Activated CD4-positive, alpha-beta T cell treated with anti-CD3 and anti-CD28 coated beads, Interleukin-10, Interleukin-2, amounts not matched to agents 100 ng/mL and 50 ng/mL, durations not matched to agents 16 hours and 8 hours (primary cell): Measurements from ENCODE around the gene PSMB7.
"Not testable (repeated sequence)": the region's sequence is repeated elsewhere in the genome, so short reads cannot be mapped to it uniquely, and the experiment has no call there.

Experiments
- DNase-seq: peaks from one replicate; pipeline ENCODE4 v3.0.0-alpha.2; 2020

PSMB7 gene

DNA sequence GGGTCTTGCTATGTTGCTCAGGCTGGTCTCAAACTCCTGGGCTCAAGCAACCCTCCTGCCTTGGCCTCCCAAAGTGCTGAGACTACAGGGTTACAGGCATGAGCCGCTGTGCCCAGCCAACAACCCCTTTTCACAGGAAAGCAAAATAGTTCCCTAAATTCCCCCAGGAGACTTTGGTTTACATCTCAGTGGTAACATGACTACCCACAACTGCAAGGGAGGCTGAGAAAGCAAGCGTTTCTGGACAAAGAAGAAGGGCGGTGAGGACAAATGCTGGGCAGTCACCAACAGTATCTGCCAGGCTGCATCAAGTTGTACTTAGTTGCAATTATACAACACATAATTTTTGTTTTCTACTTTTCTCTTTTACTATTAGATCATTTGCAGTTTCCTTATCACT lies 27.6 kb upstream of the PSMB7 start:
- DNase-seq, result no peak

- DNase-seq, result no peak
These were observed 27.1 kb upstream of the PSMB7 start for GRCh38 chr9:124442379-124442778.

GRCh38 chr9:124441291-124441690 lies 26.0 kb upstream of the PSMB7 start:
- DNase-seq, result no peak

DNA sequence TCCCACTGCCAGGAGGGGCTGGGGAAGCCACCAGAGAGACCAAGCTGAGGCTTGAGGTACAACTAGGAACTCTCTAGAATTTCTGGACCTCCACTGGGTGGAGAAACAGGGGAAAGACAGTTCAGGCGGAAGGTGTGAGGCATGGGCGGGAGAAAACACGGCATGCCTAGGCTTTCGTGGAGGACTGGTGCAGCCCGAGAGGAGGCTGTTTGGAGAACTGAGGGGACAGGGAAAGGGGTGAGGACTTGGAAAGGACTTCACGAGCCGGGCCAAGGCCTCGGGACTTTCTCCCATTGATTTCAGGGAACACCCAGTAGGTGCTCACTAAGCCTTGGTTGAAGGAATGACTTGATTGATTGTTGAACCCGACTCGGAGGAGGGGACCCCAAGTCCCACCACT lies 25.5 kb upstream of the PSMB7 start:
- no peak for DNase-seq

DNA sequence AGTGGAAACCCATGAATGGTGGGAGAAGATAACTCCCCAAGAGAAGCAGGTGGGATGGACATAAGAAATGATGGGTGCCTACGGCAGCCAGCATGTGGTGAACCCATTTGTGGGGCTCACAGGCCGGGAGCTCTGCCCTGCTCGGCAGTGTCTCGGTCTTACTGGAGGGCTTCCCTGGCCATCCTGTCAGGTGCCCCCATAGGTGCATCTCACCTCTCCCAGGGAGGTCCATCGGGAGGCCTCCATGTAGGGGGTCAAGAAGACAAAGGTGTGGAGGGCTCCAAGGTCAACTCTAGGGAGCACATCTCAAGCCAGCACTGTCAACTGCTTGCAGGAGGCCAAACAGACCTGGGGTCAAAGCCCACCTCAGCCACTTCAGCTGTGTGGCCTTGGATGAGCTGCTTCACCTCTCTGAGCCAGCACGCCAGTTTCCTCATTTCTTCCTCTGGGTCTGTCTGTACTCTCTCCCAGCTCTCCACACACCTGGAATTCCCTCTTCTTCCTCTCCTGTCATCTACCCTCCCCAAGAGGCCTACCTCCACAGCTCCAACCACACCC lies 24.5 kb upstream of the PSMB7 start:
- DNase-seq, result no peak

DNA sequence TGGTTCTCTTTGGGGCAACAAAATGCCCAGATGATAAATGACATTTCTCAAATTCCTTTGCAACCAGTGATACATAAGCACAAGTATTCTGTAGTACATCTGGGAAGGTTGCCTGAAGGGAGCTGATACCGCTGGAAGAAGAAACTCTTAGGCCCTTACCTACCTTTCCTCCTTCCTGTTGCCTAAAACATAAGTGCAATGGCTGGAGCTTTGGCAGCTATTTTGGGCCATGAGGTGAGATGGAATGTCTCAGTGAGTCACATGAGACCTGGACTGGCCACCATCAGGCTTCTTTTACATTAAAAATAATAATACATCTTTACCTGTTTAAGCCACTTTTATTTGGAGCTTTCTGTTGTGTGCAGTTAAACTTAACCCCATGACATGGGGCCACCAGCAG lies 23.8 kb upstream of the PSMB7 start:
- no peak for DNase-seq

GRCh38 chr9:124438091-124438490 lies 22.8 kb upstream of the PSMB7 start:
- DNase-seq, result no peak

DNA sequence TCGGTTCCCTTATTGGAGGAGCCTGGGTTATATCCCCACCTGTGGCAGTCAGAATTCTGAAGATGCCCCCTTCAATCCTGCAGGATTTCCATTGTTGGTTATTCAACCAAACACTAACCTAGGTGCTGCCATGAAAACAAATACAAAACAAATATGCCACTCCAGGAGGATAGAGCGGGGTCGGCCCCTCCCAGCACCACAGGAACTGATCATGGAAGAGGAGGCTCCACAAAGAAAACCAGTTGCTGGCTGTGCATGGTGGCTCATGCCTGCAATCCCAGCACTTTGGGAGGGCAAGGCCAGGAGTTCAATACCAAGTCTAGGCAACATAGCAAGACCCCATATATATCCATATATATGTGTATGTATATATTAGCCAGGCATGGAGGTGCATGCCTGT lies 21.8 kb upstream of the PSMB7 start:
- no peak for DNase-seq

- DNase-seq, result no peak
These were observed 21.1 kb upstream of the PSMB7 start for GRCh38 chr9:124436320-124436719.

- DNase-seq, result no peak
These were observed 14.3 kb upstream of the PSMB7 start for GRCh38 chr9:124429530-124429867.

DNA sequence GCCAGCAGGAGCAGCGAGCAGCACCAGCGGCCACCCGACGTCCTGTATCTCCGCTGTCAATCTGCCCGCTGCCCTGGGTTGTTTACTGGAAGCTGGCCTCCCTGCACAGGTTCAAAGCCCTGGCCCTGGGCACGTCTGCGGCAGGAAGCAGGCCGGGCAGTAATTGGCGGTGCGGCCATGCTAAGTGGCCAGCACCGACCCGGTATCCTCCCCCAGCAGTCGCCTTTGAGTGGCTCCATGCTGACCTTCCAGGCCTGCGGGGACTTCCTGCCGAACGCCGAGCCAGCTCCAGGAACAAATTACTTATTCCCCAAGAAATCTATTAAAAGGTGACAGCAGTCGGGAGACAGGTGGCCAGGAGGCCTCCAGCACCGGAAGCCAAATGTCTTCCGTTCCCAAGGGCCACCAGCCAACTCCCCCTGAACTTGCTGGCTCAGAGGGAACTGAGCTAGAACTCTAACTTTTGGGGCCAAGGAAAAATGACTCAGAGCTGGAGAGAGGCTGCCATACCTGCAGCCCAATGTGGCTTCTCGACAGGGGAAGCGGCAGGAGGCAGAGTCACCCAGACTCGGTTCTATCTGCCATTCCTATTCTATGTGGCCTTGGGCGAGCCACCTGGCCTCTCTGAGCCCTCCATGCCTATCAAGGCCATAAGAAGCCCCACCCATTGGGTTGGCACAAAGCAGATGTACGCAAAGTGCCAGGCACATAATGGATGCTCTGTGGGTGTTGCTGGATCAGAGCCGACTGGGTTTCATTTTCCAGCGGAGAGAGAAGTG lies 13.7 kb upstream of the PSMB7 start:
- no peak for DNase-seq

- DNase-seq, result no peak
These were observed 12.0 kb upstream of the PSMB7 start for GRCh38 chr9:124427281-124427680.

- DNase-seq, result no peak
These were observed 11.1 kb upstream of the PSMB7 start for GRCh38 chr9:124426361-124426760.

- not testable (repeated sequence) for DNase-seq
These were observed 10.5 kb upstream of the PSMB7 start for GRCh38 chr9:124425733-124426132.

DNA sequence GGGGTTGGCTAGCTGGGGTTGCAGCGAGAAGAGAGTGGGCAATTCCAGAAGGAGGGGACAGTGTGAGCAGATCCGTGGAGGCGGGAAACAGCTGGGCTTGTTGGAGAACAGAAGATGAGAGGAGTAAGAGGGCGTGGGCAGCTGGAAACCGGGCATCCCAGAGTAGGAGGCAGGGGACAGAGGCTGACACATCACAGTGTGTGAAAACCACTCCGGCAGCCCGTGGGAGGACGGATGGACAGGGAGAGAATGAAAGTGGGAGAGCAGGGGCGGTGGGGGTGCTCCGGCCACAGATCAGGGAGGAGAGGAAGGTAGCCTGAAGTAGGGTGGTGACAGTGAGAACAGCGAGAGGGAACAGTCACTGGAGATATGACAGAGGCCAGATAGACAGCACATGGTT lies 8.3 kb upstream of the PSMB7 start:
- no peak for DNase-seq

- DNase-seq, result no peak
These were observed 7.9 kb upstream of the PSMB7 start for GRCh38 chr9:124423155-124423554.

DNA sequence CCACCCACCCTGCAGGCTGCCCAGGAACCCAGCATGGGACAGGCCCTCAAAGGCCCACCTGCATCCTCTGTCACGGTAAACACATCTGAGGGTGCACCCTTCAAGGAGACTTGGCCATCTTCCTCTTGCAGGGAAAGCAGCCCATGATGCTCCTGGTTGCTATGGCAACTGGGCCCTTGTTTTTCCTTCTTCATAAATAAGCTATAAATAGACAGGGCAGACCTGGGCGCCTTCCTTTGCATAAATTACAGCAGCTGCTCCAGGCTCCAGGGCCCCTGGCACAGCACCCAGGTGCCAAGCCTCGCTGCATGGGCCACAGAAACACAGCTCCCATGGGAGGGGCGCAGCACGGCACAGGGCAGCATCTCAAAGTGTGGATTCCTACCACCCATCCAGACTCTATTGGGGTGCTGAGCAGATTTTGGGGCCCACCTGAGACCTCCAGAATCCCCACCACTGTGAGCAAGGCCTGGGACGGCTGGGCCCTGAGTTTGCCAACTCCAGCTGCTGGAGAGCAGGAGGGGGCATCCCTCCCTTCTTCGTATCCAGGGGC lies 5.8 kb upstream of the PSMB7 start:
- DNase-seq, result no peak

DNA sequence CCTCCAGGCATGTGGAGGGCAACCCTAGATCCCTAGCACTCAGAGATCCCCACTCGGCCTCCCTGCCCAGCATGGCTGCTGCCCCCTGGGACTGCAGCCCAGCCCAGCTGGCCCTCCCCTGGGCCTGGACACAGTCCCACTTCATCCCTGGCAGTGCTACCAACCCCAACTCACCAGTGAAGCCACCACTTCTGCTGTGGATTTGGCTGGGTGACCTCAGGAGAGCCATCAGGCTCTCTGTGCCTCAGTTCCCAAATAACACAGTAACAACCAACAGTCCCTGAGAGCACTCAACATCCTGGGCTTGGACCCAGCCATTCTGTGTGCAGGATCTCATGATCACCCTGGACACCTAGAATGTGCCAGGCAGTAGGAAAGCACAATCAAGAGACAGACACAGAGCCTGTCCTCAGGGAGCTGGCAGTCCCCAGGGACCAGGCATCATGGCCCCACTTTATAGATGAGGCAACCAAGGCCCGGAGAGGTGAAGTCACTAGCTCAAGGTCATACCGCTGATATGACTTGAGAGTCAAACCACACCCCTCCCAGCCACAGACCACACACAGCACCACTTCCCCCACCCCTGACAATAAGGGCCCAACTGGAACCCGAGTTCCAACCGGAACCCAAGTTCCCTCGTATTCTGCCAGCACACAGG lies 4.7 kb upstream of the PSMB7 start:
- peak; percentile 27 for DNase-seq

GRCh38 chr9:124415852-124416484 lies 726 bp upstream of the PSMB7 start:
- DNase-seq, result no peak

GRCh38 chr9:124414612-124415011 lies 630 bp downstream of the PSMB7 start:
- no peak for DNase-seq

DNA sequence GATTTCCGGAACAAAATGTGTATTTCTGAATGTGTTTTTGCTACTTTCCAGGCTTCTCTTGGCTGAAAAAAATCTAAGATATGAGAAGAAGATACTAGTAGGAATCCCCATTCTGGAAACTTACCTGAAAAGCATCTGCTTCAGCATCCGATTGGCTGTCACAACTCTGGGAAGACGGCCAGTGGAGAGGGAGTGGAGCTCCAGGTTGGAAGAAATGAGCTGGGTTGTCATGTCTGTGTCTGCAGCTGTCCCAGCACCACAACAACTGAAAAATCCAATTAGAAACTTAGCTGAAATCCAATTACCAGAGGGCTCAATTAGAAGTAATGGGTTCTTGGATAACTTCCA lies 3.0 kb downstream of the PSMB7 start:
- DNase-seq, result no peak

GRCh38 chr9:124411514-124412227 lies 3.6 kb downstream of the PSMB7 start:
- DNase-seq, result no peak

DNA sequence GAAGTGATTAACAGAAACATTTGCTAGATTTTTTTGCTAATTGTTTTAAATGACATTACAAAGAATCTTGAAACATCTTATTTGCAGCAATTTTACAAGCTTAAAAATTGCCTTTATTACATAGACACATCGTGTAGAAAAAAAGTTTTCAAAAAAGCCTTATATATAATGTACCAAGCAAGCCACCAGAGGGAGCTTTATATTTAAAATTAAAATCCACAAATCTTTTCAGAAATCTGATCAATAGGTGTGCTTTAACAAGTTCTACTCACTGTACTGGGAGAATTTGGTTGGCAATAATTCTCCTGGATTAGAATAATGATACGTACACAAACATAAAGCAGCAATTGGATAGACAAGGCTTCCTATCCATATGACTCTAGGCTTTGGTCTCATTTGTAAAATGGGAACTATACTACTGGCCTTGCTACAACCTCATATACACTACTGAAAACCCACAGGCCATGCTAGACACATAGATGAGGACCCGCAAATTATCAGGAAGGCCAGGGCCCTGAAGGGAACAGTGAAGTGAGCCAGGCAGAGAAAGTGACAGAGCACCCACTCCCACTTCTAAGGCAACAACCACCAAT lies 4.8 kb downstream of the PSMB7 start:
- DNase-seq, result no peak
